Glomerular visceral epithelial cell (primary cell): ENCODE data around the gene DAP3.

Experiments
- DNase-seq: peaks from one replicate; pipeline ENCODE4 v3.0.0-alpha.2; 2016; ENCODE audit errors: extremely low spot score

DAP3 gene

DNA sequence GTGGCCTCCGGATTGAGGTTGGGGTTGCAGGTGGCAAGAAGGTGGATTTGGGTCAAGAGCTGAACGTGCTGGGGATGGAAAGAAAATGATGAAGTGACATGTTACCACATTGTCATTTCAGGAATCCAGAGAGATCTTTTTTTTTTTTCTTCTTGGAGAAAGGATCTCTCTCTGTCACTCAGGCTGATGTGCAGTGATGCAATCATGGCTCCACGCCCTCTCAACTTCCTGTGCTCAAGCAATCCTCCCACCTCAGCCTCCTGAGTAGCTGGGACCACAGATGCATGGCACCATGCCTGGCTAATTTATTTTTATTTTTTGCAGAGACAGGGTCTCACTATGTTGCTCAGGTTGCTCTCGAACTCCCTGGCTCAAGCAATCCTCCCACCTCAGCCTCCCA lies 87.5 kb downstream of the DAP3 start:
- DNase-seq, result no peak

DNA sequence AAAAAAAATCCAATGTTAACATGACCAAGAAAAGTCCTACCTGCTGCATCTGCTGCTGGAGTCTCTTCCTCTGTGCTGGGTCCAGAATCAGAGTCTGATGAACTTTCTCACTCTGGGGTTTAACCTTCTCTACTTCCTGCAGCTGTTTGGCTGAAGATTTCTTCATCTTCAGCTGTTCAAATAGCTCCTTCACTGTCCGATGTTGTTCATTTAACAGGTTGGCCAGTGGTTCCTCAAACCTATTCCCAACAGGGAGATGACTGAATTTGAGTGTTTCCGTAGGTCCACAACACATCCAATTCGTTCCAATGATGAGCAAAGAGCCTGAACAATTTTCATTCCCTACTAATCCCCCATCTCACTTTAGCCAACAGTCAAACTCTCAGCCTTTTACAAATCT lies 88.7 kb downstream of the DAP3 start:
- DNase-seq, result no peak
